Choroid plexus epithelial cell (primary cell): ENCODE measurements around the gene ZNF687.
"Not testable (repeated sequence)": the region's sequence is repeated elsewhere in the genome, so short reads cannot be mapped to it uniquely, and the experiment has no call there.

Experiments used
- DNase-seq: peaks from one replicate; pipeline ENCODE4 v3.0.0-alpha.2; 2010; ENCODE audit warnings: low read depth
- H3K4me3 ChIP-seq: 2 replicates; pipeline ENCODE4 v1.5.1; 2011; ENCODE audit warnings: low read depth, mild to moderate bottlenecking, control low read depth, low read length, moderate library complexity
- CTCF ChIP-seq: conservative IDR thresholded peaks from 2 replicates; pipeline ENCODE4 v1.5.1; 2011; ENCODE audit warnings: low read depth, mild to moderate bottlenecking, control low read depth, inconsistent platforms, low read length, moderate library complexity

The ZNF687 gene

GRCh38 chr1:151265446-151266236, 16.5 kb upstream of the ZNF687 start:
- TF ChIP-seq CTCF, result no peak
- no peak overlapping the region for H3K4me3 ChIP-seq
- DNase-seq, result no peak

- no peak for DNase-seq
- TF ChIP-seq CTCF, result no peak
- no peak overlapping the region for H3K4me3 ChIP-seq
Observed at GRCh38 chr1:151266315-151266714, 15.8 kb upstream of the ZNF687 start.

- DNase-seq, result no peak
- TF ChIP-seq CTCF, result no peak
- H3K4me3 ChIP-seq, result no peak overlapping the region
Observed at GRCh38 chr1:151266821-151267220, 15.3 kb upstream of the ZNF687 start.

GRCh38 chr1:151267760-151268159, 14.3 kb upstream of the ZNF687 start:
- H3K4me3 ChIP-seq, result no peak overlapping the region
- no peak for TF ChIP-seq CTCF
- no peak for DNase-seq

GRCh38 chr1:151273924-151274466, 8.1 kb upstream of the ZNF687 start:
- TF ChIP-seq CTCF, result no peak
- H3K4me3 ChIP-seq, result no peak overlapping the region
- DNase-seq, result no peak

- DNase-seq, H3K4me3 ChIP-seq: not testable (repeated sequence)
Observed at GRCh38 chr1:151275341-151275740, 6.8 kb upstream of the ZNF687 start.

GRCh38 chr1:151277249-151277648, 4.8 kb upstream of the ZNF687 start:
- DNase-seq, result no peak
- no peak for TF ChIP-seq CTCF
- H3K4me3 ChIP-seq, result no peak overlapping the region
